Thyroid gland (tissue), 4 donors: ENCODE measurements around the gene COX6A1. TPM values are rescaled to one million over a fixed set of nuclear protein-coding genes. Genes with fewer than 3 reads are reported as not detected.

Source experiments
- DNase-seq, 2 donors: peaks; one replicate each; pipeline ENCODE4 v3.0.0-alpha.2; 2019
- H3K27ac ChIP-seq, 3 donors: fragments of 200-600 bp; sonication (generic); 1 replicate in 2 of 3; 2 replicates in 1 of 3; pipeline ENCODE4 v1.5.1; 2016 to 2019; ENCODE audit warnings: mild to moderate bottlenecking in 1 of 3, moderate library complexity in 1 of 3
- H3K27me3 ChIP-seq: fragments of 200-600 bp; sonication (generic); one replicate; pipeline ENCODE4 v1.5.1; 2019
- H3K36me3 ChIP-seq, 2 donors: fragments of 200-600 bp; sonication (generic); one replicate each; pipeline ENCODE4 v1.5.1; 2016 to 2019
- H3K4me1 ChIP-seq, 2 donors: fragments of 200-600 bp; sonication (generic); one replicate each; pipeline ENCODE4 v1.5.1; 2017 to 2019
- H3K4me3 ChIP-seq, 3 donors: fragments of 200-600 bp; sonication (generic); replicated peaks in 1 of 3; 1 replicate in 2 of 3; 2 replicates in 1 of 3; pipeline ENCODE4 v1.5.1; 2016; ENCODE audit warnings: mild to moderate bottlenecking in 1 of 3
- H3K9me3 ChIP-seq: fragments of 200-600 bp; sonication (generic); one replicate; pipeline ENCODE4 v1.5.1; 2017
- CTCF ChIP-seq, 6 experiments: fragments of 200-600 bp in 3 of 6; fragments of 450-650 bp in 3 of 6; sonication (generic) in 3 of 6; IDR thresholded peaks; one replicate each; pipeline ENCODE4 v1.5.1; 2016 to 2019; ENCODE audit warnings: antibody characterized with exemption in 6 of 6, mild to moderate bottlenecking in 2 of 6, inconsistent platforms in 1 of 6, moderate library complexity in 1 of 6
- POLR2A ChIP-seq, 2 donors: fragments of 450-650 bp; IDR thresholded peaks; one replicate each; pipeline ENCODE4 v1.6.1; 2017; ENCODE audit warnings: antibody characterized with exemption in 2 of 2, mild to moderate bottlenecking in 2 of 2, moderate library complexity in 1 of 2
- WGBS, 2 donors: methylation state at CpG; one replicate each; pipeline ENCODE4 v1.1.5; 2017; 5-methylcytosine and 5-hydroxymethylcytosine counted together
- intact Hi-C: fragments of 100-400 bp; cut with DNase I; formaldehyde crosslinking; loops from one replicate; pipeline ENCODE4 v1.15.1; 2023
- total RNA-seq, 4 donors: library from RNA; depleted of rRNA; stranded (reverse); fragments of >200 nt; gene quantifications; one replicate each; pipeline ENCODE4 v1.2.3, GENCODE V29; 2016

COX6A1 gene
- total RNA-seq, 4 donors from 2014 or later = 511 to 1,033 (median 687) TPM

GRCh38 chr12:120467439-120467838 is 29.5 kb downstream of the COX6A1 start:
- Histone ChIP-seq H3K4me1 (peaks cover 11 to 12% of the 10 kb centered on the region in 2 donors), H3K27me3 (no peaks in the 10 kb centered on the region), H3K4me3 (no peak overlapping the region), H3K36me3 (peaks cover 30% of the 10 kb centered on the region in 2 donors), H3K9me3 (no peaks in the 10 kb centered on the region), H3K27ac (no peak overlapping the region)
- DNase-seq = no peak
- 93 to 95% methylated on average over 6 of the region's 6 CpGs for WGBS, 2 donors
- intact Hi-C loops = no loop called here
- TF ChIP-seq CTCF (IDR thresholded peaks at IDR 0.05) (no peak), POLR2A (IDR thresholded peaks at IDR 0.05) (no peak)

GRCh38 chr12:120468325-120468820 is 30.5 kb downstream of the COX6A1 start:
- H3K4me3 ChIP-seq = peak overlapping the region; percentile 6 to 91 (median 87)
- no peak for TF ChIP-seq CTCF (IDR thresholded peaks at IDR 0.05)
- TF ChIP-seq POLR2A (IDR thresholded peaks at IDR 0.05) = no peak
- DNase-seq = peak; percentile 41 to 50
- peaks cover 11 to 12% of the 10 kb centered on the region in 2 donors for H3K4me1 ChIP-seq
- H3K36me3 ChIP-seq = peaks cover 20 to 21% of the 10 kb centered on the region in 2 donors
- no peaks in the 10 kb centered on the region for H3K27me3 ChIP-seq
- WGBS, 2 donors = 2% methylated on average over 19 to 23 of the region's 23 CpGs
- H3K9me3 ChIP-seq = no peaks in the 10 kb centered on the region
- H3K27ac ChIP-seq = peak overlapping the region; percentile 80 to 88 (median 86)
- intact Hi-C loops = no loop called here

- 1 to 2% methylated on average over 18 to 34 of the region's 57 CpGs for WGBS, 2 donors
- intact Hi-C loops = no loop called here
- H3K27me3 ChIP-seq = no peaks in the 10 kb centered on the region
- H3K27ac ChIP-seq = peak overlapping the region; percentile 80 to 88 (median 86)
- no peak for TF ChIP-seq POLR2A (IDR thresholded peaks at IDR 0.05)
- TF ChIP-seq CTCF (IDR thresholded peaks at IDR 0.05) = no peak
- H3K4me1 ChIP-seq = peaks cover 11 to 12% of the 10 kb centered on the region in 2 donors
- H3K4me3 ChIP-seq = peak overlapping the region; percentile 63 to 91 (median 87)
- DNase-seq = peak; percentile 28 to 38
- no peaks in the 10 kb centered on the region for H3K9me3 ChIP-seq
- H3K36me3 ChIP-seq = peaks cover 15% of the 10 kb centered on the region in 2 donors
Measured at GRCh38 chr12:120468821-120469449, 31.0 kb downstream of the COX6A1 start.

- intact Hi-C loops = no loop called here
- H3K4me3 ChIP-seq = peak within 1 kb of the TSS; percentile 63 to 91 (median 87)
- 0% methylated on average over 4 to 13 of the region's 88 CpGs for WGBS, 2 donors
- no peaks in the 10 kb centered on the region for H3K9me3 ChIP-seq
- TF ChIP-seq CTCF (IDR thresholded peaks at IDR 0.05) (peak; percentile 62 to 95 (median 85)), POLR2A (IDR thresholded peaks at IDR 0.05) (peak in 1 of 2 donors; percentile 78)
- peak; percentile 93 to 95 for DNase-seq
- peaks cover 11 to 16% of the 10 kb centered on the region in 2 donors for H3K4me1 ChIP-seq
- peaks cover 8 to 9% of the 10 kb centered on the region in 2 donors for H3K36me3 ChIP-seq
- peak within 1 kb of the TSS; percentile 80 to 88 (median 86) for H3K27ac ChIP-seq
- H3K27me3 ChIP-seq = no peaks in the 10 kb centered on the region
Measured at GRCh38 chr12:120469450-120470149, 31.7 kb downstream of the COX6A1 start, which contains the start of gene SRSF9. TSS of gene SRSF9 (minus strand) at chr12:120469748. CDS start at chr12:120469609, 139 bp downstream.
